KOPT-K1 (cell line): ENCODE measurements around the gene CPAMD8.

ENCODE experiments used
- H3K27ac ChIP-seq: fragments of 200-600 bp; sonication (generic); 2 replicates; pipeline ENCODE4 v1.5.1; 2016; ENCODE audit warnings: antibody characterized with exemption, mild to moderate bottlenecking, low read depth, low read length; ENCODE audit not compliant: poor library complexity, severe bottlenecking
- H3K36me3 ChIP-seq: fragments of 200-600 bp; sonication (generic); 2 replicates; pipeline ENCODE4 v1.5.1; 2017; ENCODE audit warnings: antibody characterized with exemption, mild to moderate bottlenecking, low read length, moderate library complexity; ENCODE audit not compliant: insufficient read depth
- H3K9me3 ChIP-seq: fragments of 200-600 bp; sonication (generic); 2 replicates; pipeline ENCODE4 v1.5.1; 2017; ENCODE audit warnings: antibody characterized with exemption, low read length, mild to moderate bottlenecking; ENCODE audit not compliant: insufficient read depth, poor library complexity, severe bottlenecking

CPAMD8 gene

GRCh38 chr19:16862826-16863415 lies 163.7 kb downstream of the CPAMD8 start:
- Histone ChIP-seq H3K36me3 (peaks cover 62% of the 10 kb centered on the region), H3K27ac (no peak overlapping the region), H3K9me3 (no peaks in the 10 kb centered on the region)

GRCh38 chr19:16861834-16862233 lies 164.8 kb downstream of the CPAMD8 start:
- peaks cover 51% of the 10 kb centered on the region for H3K36me3 ChIP-seq

GRCh38 chr19:16861011-16861410 lies 165.6 kb downstream of the CPAMD8 start:
- Histone ChIP-seq H3K9me3 (no peaks in the 10 kb centered on the region), H3K36me3 (peaks cover 48% of the 10 kb centered on the region), H3K27ac (no peak overlapping the region)

More at GRCh38 chr19:16861834-16862233, 164.8 kb downstream of the CPAMD8 start:
- no peak overlapping the region for H3K27ac ChIP-seq
- H3K9me3 ChIP-seq = no peaks in the 10 kb centered on the region

- H3K36me3 ChIP-seq = peaks cover 46% of the 10 kb centered on the region
- no peak overlapping the region for H3K27ac ChIP-seq
- H3K9me3 ChIP-seq = no peaks in the 10 kb centered on the region
These were observed 166.5 kb downstream of the CPAMD8 start for GRCh38 chr19:16860118-16860517.

- H3K27ac ChIP-seq = no peak overlapping the region
- H3K9me3 ChIP-seq = no peaks in the 10 kb centered on the region
- H3K36me3 ChIP-seq = peaks cover 46% of the 10 kb centered on the region
These were observed 167.0 kb downstream of the CPAMD8 start for GRCh38 chr19:16859626-16860025.

- H3K27ac ChIP-seq = no peak overlapping the region
- H3K9me3 ChIP-seq = no peaks in the 10 kb centered on the region
- H3K36me3 ChIP-seq = peaks cover 56% of the 10 kb centered on the region
These were observed 170.5 kb downstream of the CPAMD8 start for GRCh38 chr19:16856091-16856490.

- peaks cover 82% of the 10 kb centered on the region for H3K36me3 ChIP-seq
- H3K9me3 ChIP-seq = no peaks in the 10 kb centered on the region
- H3K27ac ChIP-seq = no peak overlapping the region
These were observed 173.5 kb downstream of the CPAMD8 start for GRCh38 chr19:16853066-16853465.

GRCh38 chr19:16851031-16851712 lies 175.4 kb downstream of the CPAMD8 start:
- Histone ChIP-seq H3K9me3 (no peaks in the 10 kb centered on the region), H3K27ac (no peak overlapping the region), H3K36me3 (peaks cover 96% of the 10 kb centered on the region)

- Histone ChIP-seq H3K27ac (no peak overlapping the region), H3K36me3 (peaks cover 98% of the 10 kb centered on the region), H3K9me3 (no peaks in the 10 kb centered on the region)
These were observed 176.5 kb downstream of the CPAMD8 start for GRCh38 chr19:16850133-16850532.

GRCh38 chr19:16849168-16849567 lies 177.4 kb downstream of the CPAMD8 start:
- no peak overlapping the region for H3K27ac ChIP-seq
- peaks cover 98% of the 10 kb centered on the region for H3K36me3 ChIP-seq
- H3K9me3 ChIP-seq = no peaks in the 10 kb centered on the region

GRCh38 chr19:16847430-16847829 lies 179.2 kb downstream of the CPAMD8 start:
- H3K27ac ChIP-seq = no peak overlapping the region
- peaks cover 98% of the 10 kb centered on the region for H3K36me3 ChIP-seq
- no peaks in the 10 kb centered on the region for H3K9me3 ChIP-seq

- no peak overlapping the region for H3K27ac ChIP-seq
- no peaks in the 10 kb centered on the region for H3K9me3 ChIP-seq
- H3K36me3 ChIP-seq = peaks cover 98% of the 10 kb centered on the region
These were observed 179.7 kb downstream of the CPAMD8 start for GRCh38 chr19:16846901-16847300.
